Endodermal cell (in vitro differentiated cells): Measurements from ENCODE around the gene IGLON5. TPM values are rescaled to one million over a fixed set of nuclear protein-coding genes. Genes with fewer than 3 reads are reported as not detected.

Source experiments
- DNase-seq: peaks from one replicate; pipeline ENCODE4 v3.0.0-alpha.2; 2017
- H3K27ac ChIP-seq: 2 replicates; pipeline ENCODE4 v1.5.1; 2013; ENCODE audit warnings: mild to moderate bottlenecking, low read depth, low read length, moderate library complexity
- H3K27me3 ChIP-seq: 2 replicates; pipeline ENCODE4 v1.6.1; 2013; ENCODE audit warnings: mild to moderate bottlenecking, low read length, moderate library complexity; ENCODE audit not compliant: insufficient read depth, control insufficient read depth, poor library complexity, severe bottlenecking
- H3K36me3 ChIP-seq: 2 replicates; pipeline ENCODE4 v1.7.0; 2013; ENCODE audit warnings: mild to moderate bottlenecking, low read length, moderate library complexity; ENCODE audit not compliant: control insufficient read depth, insufficient read depth
- H3K4me1 ChIP-seq: one replicate; pipeline ENCODE4 v1.7.0; 2013; ENCODE audit warnings: low read length; ENCODE audit not compliant: control insufficient read depth, insufficient read depth
- H3K4me3 ChIP-seq: 2 replicates; pipeline ENCODE4 v1.5.1; 2013; ENCODE audit warnings: mild to moderate bottlenecking, low read length, moderate library complexity
- H3K9ac ChIP-seq: 2 replicates; pipeline ENCODE4 v1.6.1; 2013; ENCODE audit warnings: mild to moderate bottlenecking, low read length, moderate library complexity; ENCODE audit not compliant: poor library complexity, severe bottlenecking; ENCODE audit errors: extremely low read depth
- H3K9me3 ChIP-seq: 2 replicates; pipeline ENCODE4 v1.6.1; 2013; ENCODE audit warnings: mild to moderate bottlenecking, low read length, moderate library complexity; ENCODE audit not compliant: control insufficient read depth
- H3K27ac Mint-ChIP-seq: 2 replicates; pipeline ENCODE4 v1.8.0; 2020; ENCODE audit warnings: mixed read lengths
- H3K27me3 Mint-ChIP-seq: 2 replicates; pipeline ENCODE4 v1.8.0; 2021; ENCODE audit warnings: mild to moderate bottlenecking, mixed read lengths; ENCODE audit not compliant: insufficient read depth
- H3K36me3 Mint-ChIP-seq: 2 replicates; pipeline ENCODE4 v1.8.0; 2020; ENCODE audit warnings: low read depth, mixed read lengths
- H3K4me1 Mint-ChIP-seq: 2 replicates; pipeline ENCODE4 v1.8.0; 2020; ENCODE audit warnings: mixed read lengths
- H3K4me3 Mint-ChIP-seq: 2 replicates; pipeline ENCODE4 v1.8.0; 2020; ENCODE audit warnings: mild to moderate bottlenecking, moderate library complexity, mixed read lengths
- H3K9me3 Mint-ChIP-seq: 2 replicates; pipeline ENCODE4 v1.8.0; 2020; ENCODE audit warnings: mild to moderate bottlenecking, mixed read lengths
- CTCF ChIP-seq: fragments of 200-600 bp; sonication (generic); conservative IDR thresholded peaks from 2 replicates; pipeline ENCODE4 v1.5.0; 2021; ENCODE audit warnings: antibody characterized with exemption, mild to moderate bottlenecking
- WGBS, 2 experiments: methylation state at CpG; one replicate each; pipeline versions ENCODE4 v1.1.5 to v1.1.7; 2013; ENCODE audit warnings: missing lambda C conversion rate in 2 of 2, mixed read lengths in 1 of 2; ENCODE audit not compliant: insufficient coverage in 1 of 2, insufficient read length in 1 of 2; 5-methylcytosine and 5-hydroxymethylcytosine counted together
- total RNA-seq, 2 donors: library from RNA; stranded (reverse); fragmentation: NEBNext Ultra II Directional in 1 of 2; extraction: Animal tissue kit (Norgen Biotek cat#: 25700) in 1 of 2; gene quantifications; 2 replicates in 1 of 2; 3 replicates in 1 of 2; pipeline ENCODE4 v1.2.1, GENCODE V29; 2021

IGLON5 gene
- total RNA-seq, 2 donors from 2014 or later: 42.7 to 49.4 TPM

- H3K27ac ChIP-seq: no peak overlapping the region
- WGBS, 2 experiments: 73 to 96% methylated on average over 4 to 9 of the region's 9 CpGs
Measured at GRCh38 chr19:51380379-51380778, 68.9 kb downstream of the IGLON5 start.

More at GRCh38 chr19:51380379-51380778, 68.9 kb downstream of the IGLON5 start:
- DNase-seq: no peak
- Histone ChIP-seq H3K9ac (no peak overlapping the region), H3K27me3 (no peaks in the 10 kb centered on the region), H3K4me1 (no peaks in the 10 kb centered on the region), H3K36me3 (no peaks in the 10 kb centered on the region), H3K9me3 (peaks cover 9% of the 10 kb centered on the region), H3K4me3 (no peak overlapping the region)
- TF ChIP-seq CTCF: no peak
- Mint-ChIP-seq H3K9me3 (peaks cover 25% of the 10 kb centered on the region), H3K27ac (no peak overlapping the region), H3K4me3 (no peak overlapping the region), H3K4me1 (no peaks in the 10 kb centered on the region), H3K36me3 (no peaks in the 10 kb centered on the region), H3K27me3 (no peaks in the 10 kb centered on the region)

Other genes starting within 250 kb of the IGLON5 start
- gene KLK13, start 246.6 kb upstream of the IGLON5 start, total RNA-seq: 1 to 10 TPM in 1 of 2 donors, under 1 TPM in 1; 0.42 to 3.4 TPM
- gene KLK14, start 228.8 kb upstream of the IGLON5 start, total RNA-seq: under 1 TPM; 0.55 to 0.71 TPM
- gene CTU1, start 203.2 kb upstream of the IGLON5 start, total RNA-seq: 1 to 10 TPM; 5.1 to 5.7 TPM
- not detected for gene SIGLEC9, start 186.7 kb upstream of the IGLON5 start, total RNA-seq
- not detected for gene SIGLEC7, start 169.3 kb upstream of the IGLON5 start, total RNA-seq
- not detected for gene CD33, start 86.6 kb upstream of the IGLON5 start, total RNA-seq
- not detected for gene SIGLECL1, start 60.6 kb upstream of the IGLON5 start, total RNA-seq
- gene VSIG10L, start 30.5 kb downstream of the IGLON5 start, total RNA-seq: 10 to 100 TPM in 1 of 2 donors, 1 to 10 TPM in 1; 6.4 to 11.5 TPM
- gene ETFB, start 54.7 kb downstream of the IGLON5 start, total RNA-seq: 10 to 100 TPM; 54.3 to 77.3 TPM
- gene CLDND2, start 57.4 kb downstream of the IGLON5 start, total RNA-seq: 1 to 10 TPM; 1.3 to 2.5 TPM
- gene NKG7, start 61.0 kb downstream of the IGLON5 start, total RNA-seq: not detected
- gene LIM2, start 76.3 kb downstream of the IGLON5 start, total RNA-seq: not detected
- 1 to 10 TPM; 1.4 to 1.8 TPM for gene C19orf84, start 78.9 kb downstream of the IGLON5 start, total RNA-seq
- gene SIGLEC10, start 106.0 kb downstream of the IGLON5 start, total RNA-seq: not detected
- not detected for gene SIGLEC8, start 146.8 kb downstream of the IGLON5 start, total RNA-seq
- not detected for gene CEACAM18, start 166.9 kb downstream of the IGLON5 start, total RNA-seq
- gene SIGLEC12, start 190.2 kb downstream of the IGLON5 start, total RNA-seq: not detected
- under 1 TPM in 1 of 2 donors, not detected in 1; 0.26 TPM for gene SIGLEC6, start 220.0 kb downstream of the IGLON5 start, total RNA-seq